GM21390 (cell line): Measurements from ENCODE around the gene RAPGEF3.

ENCODE experiments used
- ATAC-seq: cut with Tn5 transposase; IDR thresholded peaks from one replicate; pipeline ENCODE4 v1.9.1; 2021; ENCODE audit not compliant: unreplicated experiment

Gene RAPGEF3

GRCh38 chr12:47757840-47758583 lies 668 bp downstream of the RAPGEF3 start:
- ATAC-seq: no peak

GRCh38 chr12:47757364-47757839 lies 1.3 kb downstream of the RAPGEF3 start:
- no peak for ATAC-seq

- ATAC-seq: peak; percentile 60
Observed at GRCh38 chr12:47755655-47756562, 2.8 kb downstream of the RAPGEF3 start.

GRCh38 chr12:47754881-47755280 lies 3.8 kb downstream of the RAPGEF3 start:
- peak; percentile 12 for ATAC-seq

GRCh38 chr12:47754126-47754525 lies 4.6 kb downstream of the RAPGEF3 start:
- no peak for ATAC-seq

GRCh38 chr12:47753021-47754001 lies 5.4 kb downstream of the RAPGEF3 start:
- no peak for ATAC-seq

GRCh38 chr12:47752552-47752951 lies 6.1 kb downstream of the RAPGEF3 start:
- no peak for ATAC-seq

- ATAC-seq: no peak
Observed at GRCh38 chr12:47752121-47752520, 6.6 kb downstream of the RAPGEF3 start.

- no peak for ATAC-seq
Observed at GRCh38 chr12:47751561-47751960, 7.1 kb downstream of the RAPGEF3 start.

GRCh38 chr12:47750916-47751470 lies 7.7 kb downstream of the RAPGEF3 start:
- ATAC-seq: no peak

- no peak for ATAC-seq
Observed at GRCh38 chr12:47750229-47750798, 8.4 kb downstream of the RAPGEF3 start.

GRCh38 chr12:47748899-47749298 lies 9.8 kb downstream of the RAPGEF3 start:
- no peak for ATAC-seq

GRCh38 chr12:47748507-47748828 lies 10.2 kb downstream of the RAPGEF3 start:
- no peak for ATAC-seq

GRCh38 chr12:47747596-47748506 lies 10.8 kb downstream of the RAPGEF3 start:
- ATAC-seq: no peak

GRCh38 chr12:47747126-47747525 lies 11.6 kb downstream of the RAPGEF3 start:
- no peak for ATAC-seq

- no peak for ATAC-seq
Observed at GRCh38 chr12:47746523-47746922, 12.2 kb downstream of the RAPGEF3 start.

GRCh38 chr12:47746073-47746472 lies 12.6 kb downstream of the RAPGEF3 start:
- ATAC-seq: no peak

GRCh38 chr12:47745485-47746041 lies 13.1 kb downstream of the RAPGEF3 start:
- no peak for ATAC-seq
